ENCODE data around the gene PARK7.

GRCh38 chr1:7953850-7954609, 7.5 kb upstream of the PARK7 start:
- TF ChIP-seq EZH2 (IDR thresholded peaks at IDR 0.05; ENCODE audit: borderline replicate concordance, low read length) (no peak), CTCF (IDR thresholded peaks at IDR 0.05; ENCODE audit: low read length) (no peak)
